CD8-positive, alpha-beta memory T cell (primary cell): ENCODE results near the gene LCE3D. TPM values are rescaled to one million over a fixed set of nuclear protein-coding genes. Genes with fewer than 3 reads are reported as not detected.

Experiments
- CTCF ChIA-PET: fragments of 350-600 bp; sonication (Branson Sonifier 250); formaldehyde crosslinking; loops from one replicate; lab custom pipeline; 2021; ENCODE audit warnings: antibody characterized with exemption; lab: Charles Lee
- POLR2A ChIA-PET: fragments of 350-600 bp; sonication (Branson Sonifier 250); formaldehyde crosslinking; loops from one replicate; lab custom pipeline; 2021; ENCODE audit warnings: antibody characterized with exemption; lab: Charles Lee
- DNase-seq, 5 donors: peaks; one replicate each; pipeline versions ENCODE4 v3.0.0 to v3.0.0-alpha.2; 2020 to 2022; ENCODE audit warnings: mixed read lengths in 1 of 5
- H3K27ac ChIP-seq: one replicate; pipeline ENCODE4 v1.7.0; 2013; ENCODE audit warnings: low read depth, mild to moderate bottlenecking, low read length, moderate library complexity
- H3K27me3 ChIP-seq: 2 replicates; pipeline ENCODE4 v1.7.0; 2013; ENCODE audit warnings: low read length, mild to moderate bottlenecking; ENCODE audit not compliant: insufficient read depth, poor library complexity, severe bottlenecking
- H3K36me3 ChIP-seq: 2 replicates; pipeline ENCODE4 v1.7.0; 2013; ENCODE audit warnings: mild to moderate bottlenecking, low read length, moderate library complexity; ENCODE audit not compliant: insufficient read depth
- H3K4me1 ChIP-seq: 2 replicates; pipeline ENCODE4 v1.7.0; 2013; ENCODE audit warnings: mild to moderate bottlenecking, low read length, moderate library complexity; ENCODE audit not compliant: insufficient read depth
- H3K4me3 ChIP-seq: 2 replicates; pipeline ENCODE4 v1.7.0; 2013; ENCODE audit warnings: mild to moderate bottlenecking, low read length
- H3K9me3 ChIP-seq: 2 replicates; pipeline ENCODE4 v1.7.0; 2013; ENCODE audit warnings: mild to moderate bottlenecking, low read length
- H3K27ac Mint-ChIP-seq, 8 donors: one replicate each; pipeline ENCODE4 v1.8.0; 2020 to 2021; ENCODE audit warnings: mixed read lengths in 8 of 8, mild to moderate bottlenecking in 6 of 8, inconsistent platforms in 3 of 8, moderate library complexity in 3 of 8
- H3K27me3 Mint-ChIP-seq, 2 donors: one replicate each; pipeline ENCODE4 v1.8.0; 2020 to 2021; ENCODE audit warnings: mixed read lengths in 2 of 2, mild to moderate bottlenecking in 1 of 2, moderate library complexity in 1 of 2
- H3K36me3 Mint-ChIP-seq, 3 donors: one replicate each; pipeline ENCODE4 v1.8.0; 2020 to 2021; ENCODE audit warnings: mixed read lengths in 3 of 3, inconsistent platforms in 1 of 3, mild to moderate bottlenecking in 1 of 3
- H3K4me1 Mint-ChIP-seq, 3 donors: one replicate each; pipeline ENCODE4 v1.8.0; 2020 to 2021; ENCODE audit warnings: mixed read lengths in 3 of 3, inconsistent platforms in 1 of 3, mild to moderate bottlenecking in 1 of 3
- H3K4me3 Mint-ChIP-seq, 7 donors: one replicate each; pipeline ENCODE4 v1.8.0; 2020 to 2021; ENCODE audit warnings: mixed read lengths in 7 of 7, mild to moderate bottlenecking in 6 of 7, moderate library complexity in 4 of 7, inconsistent platforms in 2 of 7
- H3K9me3 Mint-ChIP-seq, 5 donors: one replicate each; pipeline ENCODE4 v1.8.0; 2020 to 2022; ENCODE audit warnings: mixed read lengths in 5 of 5, mild to moderate bottlenecking in 3 of 5, moderate library complexity in 2 of 5, inconsistent platforms in 1 of 5
- polyA plus RNA-seq: library from polyadenylated mRNA; unstranded; fragments of 300-500 nt; fragmentation: Illumina TruSeq; gene quantifications from one replicate; pipeline ENCODE4 v1.2.3, GENCODE V29; 2021
- total RNA-seq, 2 experiments: library from RNA; stranded (reverse); gene quantifications; one replicate each; pipeline ENCODE4 v1.2.3, GENCODE V29; 2021

Gene LCE3D
- total and polyA plus RNA-seq, 3 experiments from 2014 or later, result not detected

GRCh38 chr1:152546704-152547103 is 33.6 kb downstream of the LCE3D start:
- Mint-ChIP-seq H3K4me3 (no peak overlapping the region), H3K36me3 (no peaks in the 10 kb centered on the region), H3K9me3 (peaks cover 0 to 3% (median 2%) of the 10 kb centered on the region in 5 donors), H3K27ac (no peak overlapping the region), H3K4me1 (no peaks in the 10 kb centered on the region), H3K27me3 (peaks cover 0 to 25% of the 10 kb centered on the region in 2 donors)
- H3K27me3 ChIP-seq, result no peaks in the 10 kb centered on the region
- CTCF ChIA-PET, result no interaction called here
- POLR2A ChIA-PET, result no interaction called here
- no peak for DNase-seq
- no peak overlapping the region for H3K27ac ChIP-seq
- no peaks in the 10 kb centered on the region for H3K4me1 ChIP-seq
- no peaks in the 10 kb centered on the region for H3K9me3 ChIP-seq
- H3K4me3 ChIP-seq, result no peak overlapping the region
- H3K36me3 ChIP-seq, result no peaks in the 10 kb centered on the region

DNA sequence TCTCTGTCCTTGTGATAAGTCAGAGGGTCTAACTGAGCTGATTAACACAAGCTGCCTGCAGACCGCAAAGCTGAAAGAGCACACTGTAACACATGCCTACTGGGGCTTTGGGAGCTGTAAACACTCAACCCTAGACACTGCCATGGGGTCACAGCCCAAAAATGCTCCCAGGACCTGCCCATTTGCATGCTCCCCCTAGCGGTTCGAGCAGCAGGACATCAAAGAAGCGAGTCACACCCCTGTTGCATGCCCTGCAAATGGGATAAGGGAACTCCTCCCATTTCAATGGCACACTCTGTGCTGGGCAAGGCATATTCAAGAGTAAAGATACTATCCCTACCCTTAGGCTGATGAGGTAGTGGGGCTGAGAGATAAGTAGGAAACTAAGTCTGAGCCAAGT is 36.5 kb downstream of the LCE3D start:
- H3K27ac Mint-ChIP-seq, result no peak overlapping the region
- POLR2A ChIA-PET, result no interaction called here
- CTCF ChIA-PET, result no interaction called here

DNA sequence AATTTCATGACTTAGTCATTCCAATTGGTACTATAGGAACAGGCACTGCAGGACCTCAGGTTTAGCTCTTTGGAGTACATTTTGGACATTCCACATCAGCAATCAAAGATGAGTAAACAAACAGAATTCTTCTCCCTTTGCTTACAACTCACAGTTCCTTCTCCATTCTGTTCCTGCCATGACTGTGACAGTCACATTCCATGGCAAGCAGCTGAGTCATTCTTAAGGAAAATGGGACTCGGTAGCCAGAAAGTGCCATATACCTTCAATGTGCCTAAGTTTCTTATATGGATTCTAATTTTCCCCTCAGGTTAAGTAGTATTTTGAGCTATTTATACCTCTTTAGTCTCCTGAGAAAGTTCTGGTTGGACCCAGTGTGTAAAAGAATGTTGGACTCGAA is 40.4 kb downstream of the LCE3D start:
- ChIA-PET CTCF (no interaction called here), POLR2A (no interaction called here)
- H3K9me3 ChIP-seq, result no peaks in the 10 kb centered on the region
- peaks cover 3% of the 10 kb centered on the region for H3K27me3 ChIP-seq
- no peak for DNase-seq
- Mint-ChIP-seq H3K27ac (no peak overlapping the region), H3K4me3 (no peak overlapping the region), H3K36me3 (no peaks in the 10 kb centered on the region), H3K9me3 (no peaks in the 10 kb centered on the region), H3K4me1 (no peaks in the 10 kb centered on the region), H3K27me3 (peaks cover 12 to 63% of the 10 kb centered on the region in 2 donors)
- no peak overlapping the region for H3K27ac ChIP-seq
- H3K4me1 ChIP-seq, result no peaks in the 10 kb centered on the region
- no peak overlapping the region for H3K4me3 ChIP-seq
- H3K36me3 ChIP-seq, result no peaks in the 10 kb centered on the region

More for the DNA sequence above, 36.5 kb downstream of the LCE3D start:
- Histone ChIP-seq H3K9me3 (no peaks in the 10 kb centered on the region), H3K4me1 (no peaks in the 10 kb centered on the region), H3K4me3 (no peak overlapping the region), H3K27me3 (no peaks in the 10 kb centered on the region), H3K27ac (no peak overlapping the region), H3K36me3 (no peaks in the 10 kb centered on the region)
- peaks cover 6 to 42% of the 10 kb centered on the region in 2 donors for H3K27me3 Mint-ChIP-seq
- H3K4me3 Mint-ChIP-seq, result no peak overlapping the region
- no peaks in the 10 kb centered on the region for H3K36me3 Mint-ChIP-seq
- no peak for DNase-seq
- peaks cover 0 to 3% (median 1%) of the 10 kb centered on the region in 5 donors for H3K9me3 Mint-ChIP-seq
- H3K4me1 Mint-ChIP-seq, result no peaks in the 10 kb centered on the region

GRCh38 chr1:152537496-152537895 is 42.8 kb downstream of the LCE3D start:
- no peaks in the 10 kb centered on the region for H3K36me3 ChIP-seq
- H3K9me3 Mint-ChIP-seq, result no peaks in the 10 kb centered on the region
- no peaks in the 10 kb centered on the region for H3K36me3 Mint-ChIP-seq
- no peaks in the 10 kb centered on the region for H3K4me1 ChIP-seq
- H3K27me3 Mint-ChIP-seq, result peaks cover 12 to 64% of the 10 kb centered on the region in 2 donors
- no peaks in the 10 kb centered on the region for H3K9me3 ChIP-seq
- no peaks in the 10 kb centered on the region for H3K4me1 Mint-ChIP-seq
- no peak overlapping the region for H3K4me3 ChIP-seq
- H3K27ac Mint-ChIP-seq, result no peak overlapping the region
- no peak for DNase-seq
- no peak overlapping the region for H3K27ac ChIP-seq
- peaks cover 3% of the 10 kb centered on the region for H3K27me3 ChIP-seq
- CTCF ChIA-PET, result no interaction called here
- no peak overlapping the region for H3K4me3 Mint-ChIP-seq
- POLR2A ChIA-PET, result no interaction called here

GRCh38 chr1:152535774-152536173 is 44.5 kb downstream of the LCE3D start:
- H3K4me1 Mint-ChIP-seq, result no peaks in the 10 kb centered on the region
- Histone ChIP-seq H3K4me1 (no peaks in the 10 kb centered on the region), H3K9me3 (no peaks in the 10 kb centered on the region), H3K27me3 (peaks cover 3% of the 10 kb centered on the region), H3K36me3 (no peaks in the 10 kb centered on the region), H3K27ac (no peak overlapping the region), H3K4me3 (no peak overlapping the region)
- no peak overlapping the region for H3K27ac Mint-ChIP-seq
- no peaks in the 10 kb centered on the region for H3K9me3 Mint-ChIP-seq
- H3K36me3 Mint-ChIP-seq, result no peaks in the 10 kb centered on the region
- DNase-seq, result no peak
- no peak overlapping the region for H3K4me3 Mint-ChIP-seq
- CTCF ChIA-PET, result no interaction called here
- POLR2A ChIA-PET, result no interaction called here
- H3K27me3 Mint-ChIP-seq, result peaks cover 16 to 59% of the 10 kb centered on the region in 2 donors

DNA sequence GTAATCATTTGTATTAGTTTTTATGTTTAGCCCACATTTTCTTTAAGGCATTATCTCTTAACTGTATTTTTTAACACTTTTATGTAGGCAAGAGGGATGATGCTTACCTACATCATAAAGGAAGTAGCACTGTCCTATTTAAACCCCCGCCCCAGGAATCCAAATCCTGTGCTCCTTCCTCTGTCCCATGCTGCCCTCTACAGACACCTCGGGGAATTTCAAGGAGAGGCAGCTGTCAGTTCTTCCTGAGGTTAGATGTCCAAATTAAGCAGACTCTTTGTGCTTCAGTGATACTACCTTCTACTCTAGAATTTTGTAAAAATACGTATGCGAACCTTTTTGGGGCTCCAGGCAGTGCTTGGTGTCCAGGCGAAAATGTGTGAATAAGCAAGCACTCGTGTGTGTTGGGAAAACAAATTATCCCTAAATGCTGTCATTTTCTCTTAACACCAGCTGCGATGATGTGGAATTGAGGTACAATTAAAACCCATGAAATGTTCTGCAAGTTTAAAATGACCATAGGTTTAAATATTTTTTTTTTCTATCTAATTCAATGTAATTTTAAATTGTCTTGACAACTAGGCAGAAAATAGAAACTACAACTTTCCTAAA is 46.9 kb downstream of the LCE3D start:
- H3K4me1 ChIP-seq, result no peaks in the 10 kb centered on the region
- Mint-ChIP-seq H3K9me3 (peaks cover 0 to 2% (median 0%) of the 10 kb centered on the region in 5 donors), H3K27ac (no peak overlapping the region), H3K36me3 (no peaks in the 10 kb centered on the region), H3K27me3 (peaks cover 14 to 58% of the 10 kb centered on the region in 2 donors), H3K4me1 (no peaks in the 10 kb centered on the region), H3K4me3 (no peak overlapping the region)
- H3K4me3 ChIP-seq, result no peak overlapping the region
- DNase-seq, result no peak
- ChIA-PET CTCF (no interaction called here), POLR2A (no interaction called here)
- H3K27ac ChIP-seq, result no peak overlapping the region
- H3K36me3 ChIP-seq, result no peaks in the 10 kb centered on the region
- H3K27me3 ChIP-seq, result peaks cover 3% of the 10 kb centered on the region
- H3K9me3 ChIP-seq, result no peaks in the 10 kb centered on the region

Other genes with a start within 250 kb of the LCE3D start
- gene FLG2, start 220.5 kb downstream of the LCE3D start, total RNA-seq, result not detected
- not detected for gene FLG2, start 220.5 kb downstream of the LCE3D start, polyA plus RNA-seq
- gene CRNN, start 166.3 kb downstream of the LCE3D start, total RNA-seq, result not detected
- gene CRNN, start 166.3 kb downstream of the LCE3D start, polyA plus RNA-seq, result not detected
- gene LCE5A, start 69.7 kb downstream of the LCE3D start, total RNA-seq, result not detected
- not detected for gene LCE5A, start 69.7 kb downstream of the LCE3D start, polyA plus RNA-seq
- not detected for gene CRCT1, start 66.0 kb downstream of the LCE3D start, total RNA-seq
- gene CRCT1, start 66.0 kb downstream of the LCE3D start, polyA plus RNA-seq, result not detected
- gene LCE3E, start 13.7 kb downstream of the LCE3D start, total RNA-seq, result not detected
- gene LCE3E, start 13.7 kb downstream of the LCE3D start, polyA plus RNA-seq, result not detected
- gene LCE3C, start 19.7 kb upstream of the LCE3D start, total RNA-seq, result not detected
- not detected for gene LCE3C, start 19.7 kb upstream of the LCE3D start, polyA plus RNA-seq
- not detected for gene LCE3B, start 33.3 kb upstream of the LCE3D start, total RNA-seq
- not detected for gene LCE3B, start 33.3 kb upstream of the LCE3D start, polyA plus RNA-seq
- gene LCE3A, start 42.6 kb upstream of the LCE3D start, total RNA-seq, result not detected
- not detected for gene LCE3A, start 42.6 kb upstream of the LCE3D start, polyA plus RNA-seq
- gene LCE2D, start 82.9 kb upstream of the LCE3D start, total RNA-seq, result not detected
- not detected for gene LCE2D, start 82.9 kb upstream of the LCE3D start, polyA plus RNA-seq
- gene LCE2C, start 94.8 kb upstream of the LCE3D start, total RNA-seq, result not detected
- gene LCE2C, start 94.8 kb upstream of the LCE3D start, polyA plus RNA-seq, result not detected
- not detected for gene LCE2B, start 105.6 kb upstream of the LCE3D start, total RNA-seq
- not detected for gene LCE2B, start 105.6 kb upstream of the LCE3D start, polyA plus RNA-seq
- not detected for gene LCE2A, start 117.8 kb upstream of the LCE3D start, total RNA-seq
- not detected for gene LCE2A, start 117.8 kb upstream of the LCE3D start, polyA plus RNA-seq
- gene LCE4A, start 127.6 kb upstream of the LCE3D start, total RNA-seq, result not detected
- gene LCE4A, start 127.6 kb upstream of the LCE3D start, polyA plus RNA-seq, result not detected
- gene KPRP, start 177.5 kb upstream of the LCE3D start, total RNA-seq, result not detected
- not detected for gene KPRP, start 177.5 kb upstream of the LCE3D start, polyA plus RNA-seq
- not detected for gene LCE1F, start 194.6 kb upstream of the LCE3D start, total RNA-seq
- gene LCE1F, start 194.6 kb upstream of the LCE3D start, polyA plus RNA-seq, result not detected
- gene LCE1E, start 205.7 kb upstream of the LCE3D start, total RNA-seq, result not detected
- gene LCE1E, start 205.7 kb upstream of the LCE3D start, polyA plus RNA-seq, result not detected
- not detected for gene LCE1D, start 216.2 kb upstream of the LCE3D start, total RNA-seq
- gene LCE1D, start 216.2 kb upstream of the LCE3D start, polyA plus RNA-seq, result not detected
- not detected for gene LCE1C, start 226.1 kb upstream of the LCE3D start, total RNA-seq
- not detected for gene LCE1C, start 226.1 kb upstream of the LCE3D start, polyA plus RNA-seq
- gene LCE1B, start 231.5 kb upstream of the LCE3D start, total RNA-seq, result not detected
- gene LCE1B, start 231.5 kb upstream of the LCE3D start, polyA plus RNA-seq, result not detected
- not detected for gene LCE1A, start 247.0 kb upstream of the LCE3D start, total RNA-seq
- gene LCE1A, start 247.0 kb upstream of the LCE3D start, polyA plus RNA-seq, result not detected